H1 (cell line): ENCODE results near the gene TMEM117.

Experiments
- CTCF ChIP-seq, 3 experiments: IDR thresholded peaks; 1 replicate in 2 of 3; 2 replicates in 1 of 3; pipeline versions ENCODE4 v1.5.1 to v1.6.1; 2011; ENCODE audit warnings: low read length in 3 of 3, mild to moderate bottlenecking in 3 of 3, inconsistent platforms in 2 of 3, low read depth in 1 of 3, moderate library complexity in 1 of 3; ENCODE audit not compliant: insufficient read depth in 1 of 3; ENCODE audit errors: control extremely low read depth in 1 of 3
- KDM1A ChIP-seq: fragments of 200-600, 300-600 bp; sonication (generic); IDR thresholded peaks from 2 replicates; pipeline ENCODE4 v1.7.1; 2016; ENCODE audit warnings: mild to moderate bottlenecking, low read length, borderline replicate concordance
- RAD21 ChIP-seq, 2 experiments: IDR thresholded peaks in 1 of 2; conservative IDR thresholded peaks in 1 of 2; 2 replicates each; pipeline ENCODE4 v1.6.1; 2011; ENCODE audit warnings: low read depth in 2 of 2, low read length in 2 of 2, improper control_type of control experiment in 1 of 2, inconsistent platforms in 1 of 2, mild to moderate bottlenecking in 1 of 2, moderate library complexity in 1 of 2
- RFX5 ChIP-seq: IDR thresholded peaks from 2 replicates; pipeline ENCODE4 v1.6.1; 2011; ENCODE audit warnings: low read depth, low read length, improper control_type of control experiment, borderline replicate concordance
- SIN3A ChIP-seq, 2 experiments: IDR thresholded peaks in 1 of 2; conservative IDR thresholded peaks in 1 of 2; 2 replicates each; pipeline ENCODE4 v1.6.1; 2011 to 2012; ENCODE audit warnings: low read length in 2 of 2, improper control_type of control experiment in 1 of 2, low read depth in 1 of 2, mild to moderate bottlenecking in 1 of 2
- TAF1 ChIP-seq: IDR thresholded peaks from 2 replicates; pipeline ENCODE4 v1.6.1; 2011; ENCODE audit warnings: mild to moderate bottlenecking, low read depth, low read length

GRCh38 chr12:43988838-43989560 is 153.1 kb downstream of the TMEM117 start:
- no peak for TF ChIP-seq KDM1A
- no peak for TF ChIP-seq RFX5
- TF ChIP-seq TAF1: no peak
- TF ChIP-seq RAD21 (IDR thresholded peaks at IDR 0.05 in 1 of 2, conservative IDR thresholded peaks at IDR 0.05 in 1 of 2; ENCODE audit: low read depth in 2 of 2, low read length in 2 of 2): no peak
- no peak for TF ChIP-seq SIN3A (conservative IDR thresholded peaks at IDR 0.05 in 1 of 2, IDR thresholded peaks at IDR 0.05 in 1 of 2; ENCODE audit: low read depth in 1 of 2, low read length in 2 of 2)
- no peak for TF ChIP-seq CTCF (IDR thresholded peaks at IDR 0.05; ENCODE audit: control extremely low read depth in 1 of 3, insufficient read depth in 1 of 3, low read depth in 1 of 3, low read length in 3 of 3)
